ENCODE data around the gene TBCB.

The TBCB gene

DNA sequence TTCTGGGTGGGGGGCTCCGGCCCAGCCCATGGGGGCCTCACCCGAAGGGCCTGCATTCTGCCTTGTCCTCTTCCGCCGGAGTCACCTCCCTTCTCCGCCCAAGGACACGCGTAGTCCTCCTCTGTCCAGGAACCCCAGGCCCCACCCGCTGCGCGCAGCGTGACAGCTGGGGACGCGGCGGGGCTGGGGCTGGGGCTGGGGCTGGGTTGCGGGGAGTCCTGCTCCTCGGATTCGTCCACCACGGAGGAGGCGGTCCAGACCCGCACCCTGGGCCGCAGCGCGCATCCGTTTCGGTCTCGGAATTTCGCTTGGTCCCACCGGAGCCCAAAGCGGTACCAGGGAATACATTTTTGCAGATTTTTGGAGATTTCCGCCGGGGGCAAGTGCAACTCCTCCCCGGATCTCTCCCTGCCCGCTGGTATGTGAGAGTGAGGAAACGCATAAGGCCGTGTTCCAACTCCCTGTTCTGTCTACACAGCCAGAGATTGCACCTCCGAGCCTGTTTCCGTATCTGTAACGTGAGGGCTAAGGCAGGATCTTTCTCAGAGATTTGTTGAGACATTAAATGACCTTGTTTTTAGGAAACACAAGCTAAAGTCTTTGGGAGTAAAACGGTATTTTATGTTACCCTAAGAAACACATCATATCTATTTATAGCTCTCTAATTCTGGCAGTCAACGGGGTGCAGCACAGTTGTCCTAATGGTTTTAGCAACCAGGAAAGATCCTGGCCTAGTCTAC is 37.3 kb downstream of the TBCB start, which contains the start of gene COX7A1:
Gene COX7A1 (minus strand): TSS at position 96 of the 740 bp plus-strand sequence. CDS start 40 bp downstream, at position 56.
- no peak within 1 kb of the TSS for H3K27ac ChIP-seq (ENCODE audit: extremely low read depth, low read depth, low read length)
- no peak within 1 kb of the TSS for H3K4me3 ChIP-seq (ENCODE audit: low read depth, low read length)
- H3K4me1 ChIP-seq (ENCODE audit: control insufficient read depth, insufficient read depth, low read length) = peaks cover 4% of the 10 kb centered on the region; the same call in 1 of the 2 replicates

DNA sequence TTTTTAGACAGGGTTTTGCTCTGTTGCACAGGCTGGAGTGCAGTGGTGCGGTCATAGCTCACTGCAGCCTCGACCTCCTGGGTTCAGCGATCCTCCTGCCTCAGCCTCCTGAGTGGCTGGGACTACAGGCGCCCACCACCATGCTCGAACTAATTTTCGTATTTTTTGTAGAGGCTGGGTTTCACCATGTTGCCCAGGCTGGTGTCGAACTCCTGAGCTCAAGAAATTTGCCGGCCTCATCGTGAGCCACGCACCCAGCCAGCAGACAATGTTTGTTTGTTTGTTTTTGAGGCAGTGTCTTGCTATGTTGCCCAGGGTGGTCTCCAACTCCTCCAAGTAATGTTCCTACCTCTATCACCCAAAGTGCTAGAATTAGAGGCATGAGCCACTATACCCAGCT is 37.9 kb downstream of the TBCB start:
- POLR2A ChIA-PET = interaction anchor here (0.5 to 2.1 kb wide), 4 partner anchors 9 to 38 kb away, joined by 3 to 10 read pairs (median 6); partner anchors contain the start of genes CAPNS1 and TBCB
- no peaks in the 10 kb centered on the region for H3K9me3 ChIP-seq (ENCODE audit: control insufficient read depth, insufficient read depth, low read depth, low read length)
- H3K4me1 ChIP-seq (ENCODE audit: control insufficient read depth, insufficient read depth, low read length) = peaks cover 4% of the 10 kb centered on the region; the same call in 1 of the 2 replicates
- no peak overlapping the region for H3K4me3 ChIP-seq (ENCODE audit: low read depth, low read length)
- H3K27ac ChIP-seq (ENCODE audit: extremely low read depth, low read depth, low read length) = no peak overlapping the region
- peaks cover 40 to 49% of the 10 kb centered on the region in 2 experiments for H3K36me3 ChIP-seq (ENCODE audit: control insufficient read depth in 2 of 2, insufficient read depth in 1 of 2, low read length in 2 of 2)
- TF ChIP-seq ZNF747 (tag by site-specific recombination; IDR thresholded peaks at IDR 0.05) (no peak), ZNF121 (tag by site-specific recombination; IDR thresholded peaks at IDR 0.05) (peak; percentile 62; the same call in 1 of the 2 replicates), ZNF701 (tag by site-specific recombination; IDR thresholded peaks at IDR 0.05) (no peak)
- CTCF ChIA-PET = interaction anchor here (0.6 to 2.5 kb wide), 6 partner anchors 14 to 95 kb away, joined by 3 to 16 read pairs (median 4); no protein-coding TSS in a partner anchor

More for the DNA sequence above, 37.3 kb downstream of the TBCB start, which contains the start of gene COX7A1:
- ChIA-PET POLR2A (interaction anchor here (0.5 to 2.1 kb wide), 4 partner anchors 10 to 37 kb away, joined by 3 to 10 read pairs (median 6); partner anchors contain the start of genes CAPNS1 and TBCB), CTCF (interaction anchor here (0.6 to 2.5 kb wide), 5 partner anchors 14 to 94 kb away, joined by 3 to 16 read pairs (median 4); no protein-coding TSS in a partner anchor)
- H3K9me3 ChIP-seq (ENCODE audit: control insufficient read depth, insufficient read depth, low read depth, low read length) = no peaks in the 10 kb centered on the region
- peaks cover 46 to 56% of the 10 kb centered on the region in 2 experiments for H3K36me3 ChIP-seq (ENCODE audit: control insufficient read depth in 2 of 2, insufficient read depth in 1 of 2, low read length in 2 of 2)
- TF ChIP-seq ZNF138 (tag by site-specific recombination; IDR thresholded peaks at IDR 0.05; ENCODE audit: borderline replicate concordance) (no peak), KLF8 (tag by site-specific recombination; IDR thresholded peaks at IDR 0.05) (peak; percentile 20; the same call in 1 of the 2 replicates)

DNA sequence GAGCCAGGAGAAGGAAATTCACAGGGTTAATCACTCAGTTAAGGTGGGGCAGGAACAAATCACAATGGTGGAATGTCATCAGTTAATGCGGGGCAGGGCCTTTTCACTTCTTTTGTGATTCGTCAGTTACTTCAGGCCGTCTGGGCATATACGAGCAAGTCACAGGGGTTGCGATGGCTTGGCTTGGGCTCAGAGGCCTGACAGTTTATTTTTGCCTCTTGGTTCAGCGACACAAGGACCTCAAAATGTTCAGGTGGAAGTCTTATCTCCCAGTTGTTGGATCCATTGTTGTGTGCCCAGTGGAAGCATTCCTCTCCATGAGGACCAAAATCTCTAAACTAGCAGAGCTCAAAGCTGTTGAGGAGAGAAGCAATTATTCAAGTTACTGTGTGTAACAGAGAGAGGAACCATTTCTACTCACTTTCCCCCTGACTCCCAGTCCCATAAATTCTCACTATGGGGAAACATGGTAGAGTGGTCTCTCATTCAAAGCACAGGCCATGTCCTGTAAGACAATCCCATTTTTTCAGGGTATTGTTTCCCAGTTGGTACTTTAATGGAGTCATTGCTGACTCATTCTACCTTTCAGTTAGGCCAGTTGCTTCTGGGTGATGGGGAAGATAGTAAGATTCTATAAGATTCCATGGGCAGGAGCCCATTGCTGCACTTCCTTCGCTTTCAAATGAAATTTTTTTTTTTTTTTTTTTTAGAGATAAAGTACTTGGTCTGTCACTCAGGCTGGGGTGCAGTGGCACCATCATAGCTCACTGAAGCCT is 45.7 kb downstream of the TBCB start:
- ChIA-PET POLR2A (interaction anchor here (0.6 kb wide), 1 partner anchor 13 kb away, joined by 4 read pairs; no protein-coding TSS in a partner anchor), CTCF (interaction anchor here (0.7 to 1.6 kb wide), 3 partner anchors 33 to 682 kb away, joined by 3 to 8 read pairs (median 5); no protein-coding TSS in a partner anchor)
- Histone ChIP-seq H3K9me3 (ENCODE audit: control insufficient read depth, insufficient read depth, low read depth, low read length) (no peaks in the 10 kb centered on the region), H3K4me1 (ENCODE audit: control insufficient read depth, insufficient read depth, low read length) (no peaks in the 10 kb centered on the region), H3K4me3 (ENCODE audit: low read depth, low read length) (no peak overlapping the region), H3K27ac (ENCODE audit: extremely low read depth, low read depth, low read length) (no peak overlapping the region), H3K36me3 (ENCODE audit: control insufficient read depth in 2 of 2, insufficient read depth in 1 of 2, low read length in 2 of 2) (peaks cover 14 to 15% of the 10 kb centered on the region in 2 experiments)
- TF ChIP-seq, protein P1, sequence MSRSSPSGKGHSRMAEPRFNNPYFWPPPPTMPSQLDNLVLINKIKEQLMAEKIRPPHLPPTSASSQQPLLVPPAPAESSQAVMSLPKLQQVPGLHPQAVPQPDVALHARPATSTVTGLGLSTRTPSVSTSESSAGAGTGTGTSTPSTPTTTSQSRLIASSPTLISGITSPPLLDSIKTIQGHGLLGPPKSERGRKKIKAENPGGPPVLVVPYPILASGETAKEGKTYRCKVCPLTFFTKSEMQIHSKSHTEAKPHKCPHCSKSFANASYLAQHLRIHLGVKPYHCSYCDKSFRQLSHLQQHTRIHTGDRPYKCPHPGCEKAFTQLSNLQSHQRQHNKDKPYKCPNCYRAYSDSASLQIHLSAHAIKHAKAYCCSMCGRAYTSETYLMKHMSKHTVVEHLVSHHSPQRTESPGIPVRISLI (tag by site-specific recombination; IDR thresholded peaks at IDR 0.05) = peak; percentile 60
- TF ChIP-seq ZNF623 (tag by site-specific recombination; IDR thresholded peaks at IDR 0.05) = no peak

DNA sequence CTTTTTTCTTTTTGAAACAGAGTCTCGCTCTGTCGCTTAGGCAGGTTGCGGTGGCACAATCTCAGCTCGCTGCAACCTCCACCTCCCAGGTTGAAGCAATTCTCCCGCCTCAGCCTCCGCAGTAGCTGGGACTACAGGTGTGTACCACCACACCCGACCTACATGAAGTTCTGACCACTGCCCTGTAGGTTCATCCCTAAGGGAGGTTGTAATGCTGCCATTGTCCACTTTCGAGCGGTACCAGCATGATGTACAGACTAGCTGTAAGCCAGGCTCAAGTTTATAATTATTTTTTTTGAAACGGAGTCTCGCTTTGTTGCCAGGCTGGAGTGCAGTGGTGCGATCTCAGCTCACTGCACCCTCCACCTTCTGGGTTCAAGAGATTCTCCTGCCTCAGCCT is 48.5 kb downstream of the TBCB start:
- CTCF ChIA-PET = interaction anchor here (1.4 kb wide), 1 partner anchor 36 kb away, joined by 8 read pairs; no protein-coding TSS in a partner anchor

More for the DNA sequence above, 48.5 kb downstream of the TBCB start:
- Histone ChIP-seq H3K27ac (ENCODE audit: extremely low read depth, low read depth, low read length) (no peak overlapping the region), H3K4me3 (ENCODE audit: low read depth, low read length) (no peak overlapping the region), H3K36me3 (ENCODE audit: control insufficient read depth in 2 of 2, insufficient read depth in 1 of 2, low read length in 2 of 2) (peaks cover 14 to 21% of the 10 kb centered on the region in 2 experiments), H3K9me3 (ENCODE audit: control insufficient read depth, insufficient read depth, low read depth, low read length) (no peaks in the 10 kb centered on the region), H3K4me1 (ENCODE audit: control insufficient read depth, insufficient read depth, low read length) (peaks cover 11% of the 10 kb centered on the region)
- POLR2A ChIA-PET = interaction anchor here (0.6 kb wide), 1 partner anchor 10 kb away, joined by 3 read pairs; no protein-coding TSS in a partner anchor
- TF ChIP-seq ZNF366 (tag by site-specific recombination; conservative IDR thresholded peaks at IDR 0.05) (no peak), ZBTB20 (tag by site-specific recombination; IDR thresholded peaks at IDR 0.05) (no peak), ZNF174 (tag by site-specific recombination; IDR thresholded peaks at IDR 0.05) (no peak), ZFHX2 (tag by site-specific recombination; conservative IDR thresholded peaks at IDR 0.05) (no peak), ZNF596 (tag by site-specific recombination; IDR thresholded peaks at IDR 0.05) (no peak), GLIS2 (tag by site-specific recombination; IDR thresholded peaks at IDR 0.05) (no peak), ZNF146 (tag by site-specific recombination; IDR thresholded peaks at IDR 0.05) (no peak), REPIN1 (tag by site-specific recombination; IDR thresholded peaks at IDR 0.05; ENCODE audit: low read depth) (no peak), ZNF426 (tag by site-specific recombination; IDR thresholded peaks at IDR 0.05) (no peak), ZNF560 (tag by site-specific recombination; IDR thresholded peaks at IDR 0.05; ENCODE audit: borderline replicate concordance) (no peak), ZNF354C (tag by site-specific recombination; IDR thresholded peaks at IDR 0.05; ENCODE audit: borderline replicate concordance, low read depth) (no peak)
- TF ChIP-seq, protein P2, sequence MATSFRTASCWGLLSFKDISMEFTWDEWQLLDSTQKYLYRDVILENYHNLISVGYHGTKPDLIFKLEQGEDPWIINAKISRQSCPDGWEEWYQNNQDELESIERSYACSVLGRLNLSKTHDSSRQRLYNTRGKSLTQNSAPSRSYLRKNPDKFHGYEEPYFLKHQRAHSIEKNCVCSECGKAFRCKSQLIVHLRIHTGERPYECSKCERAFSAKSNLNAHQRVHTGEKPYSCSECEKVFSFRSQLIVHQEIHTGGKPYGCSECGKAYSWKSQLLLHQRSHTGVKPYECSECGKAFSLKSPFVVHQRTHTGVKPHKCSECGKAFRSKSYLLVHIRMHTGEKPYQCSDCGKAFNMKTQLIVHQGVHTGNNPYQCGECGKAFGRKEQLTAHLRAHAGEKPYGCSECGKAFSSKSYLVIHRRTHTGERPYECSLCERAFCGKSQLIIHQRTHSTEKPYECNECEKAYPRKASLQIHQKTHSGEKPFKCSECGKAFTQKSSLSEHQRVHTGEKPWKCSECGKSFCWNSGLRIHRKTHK (tag by site-specific recombination; IDR thresholded peaks at IDR 0.05) = no peak

Data from HEK293 (cell line).